Muscle of back (tissue), 11 donors: Measurements from ENCODE around the gene GBA2. TPM values are rescaled to one million over a fixed set of nuclear protein-coding genes. Genes with fewer than 3 reads are reported as not detected.

ENCODE experiments used
- DNase-seq, 3 donors: peaks; one replicate each; pipeline versions ENCODE4 v3.0.0 to v3.0.0-alpha.2; 2013
- polyA plus RNA-seq, 10 donors: library from polyadenylated mRNA; unstranded; fragments of 120-200 nt; gene quantifications; one replicate each; pipeline ENCODE4 v1.2.1, GENCODE V29; 2013; ENCODE audit not compliant: insufficient read length in 10 of 10

The GBA2 gene
- polyA plus RNA-seq, 10 donors: 41.8 to 88.0 (median 62.3) TPM

DNA sequence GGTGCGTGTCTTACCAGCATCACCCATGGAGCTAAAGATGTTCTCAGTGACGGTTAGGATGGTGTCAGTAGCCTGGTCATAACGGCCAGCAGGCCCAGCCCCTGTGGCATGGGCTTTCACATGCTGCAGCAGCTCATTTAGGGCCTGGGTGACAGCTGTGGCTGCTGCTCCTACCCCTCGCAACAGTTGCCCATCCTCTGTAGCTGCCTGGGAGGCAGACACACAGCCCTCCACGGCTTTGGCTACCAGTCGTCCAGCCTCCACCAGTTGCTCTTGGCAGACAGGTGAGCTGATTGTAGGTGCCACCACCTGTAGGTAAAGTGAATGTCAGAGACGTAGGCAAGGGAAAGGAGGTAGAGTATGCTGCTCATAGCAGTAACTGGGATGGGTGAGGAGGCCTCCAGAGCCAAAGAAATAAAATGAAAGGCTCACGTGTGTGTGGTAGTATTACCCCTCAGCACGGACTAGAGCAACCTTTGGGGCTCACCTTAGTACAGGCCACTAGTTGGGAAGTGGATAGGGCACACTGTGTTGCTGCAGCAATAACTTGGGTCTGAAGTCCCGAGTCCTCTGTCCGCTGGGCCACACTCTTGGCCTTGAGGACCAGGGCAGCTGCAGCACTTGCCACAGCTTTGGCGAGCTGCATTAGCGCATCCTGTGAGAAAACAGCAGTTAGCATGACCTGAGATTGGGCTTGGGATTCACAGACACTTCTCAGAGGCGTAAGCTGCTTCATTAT is 31.7 kb downstream of the GBA2 start:
- no peak for DNase-seq

DNA sequence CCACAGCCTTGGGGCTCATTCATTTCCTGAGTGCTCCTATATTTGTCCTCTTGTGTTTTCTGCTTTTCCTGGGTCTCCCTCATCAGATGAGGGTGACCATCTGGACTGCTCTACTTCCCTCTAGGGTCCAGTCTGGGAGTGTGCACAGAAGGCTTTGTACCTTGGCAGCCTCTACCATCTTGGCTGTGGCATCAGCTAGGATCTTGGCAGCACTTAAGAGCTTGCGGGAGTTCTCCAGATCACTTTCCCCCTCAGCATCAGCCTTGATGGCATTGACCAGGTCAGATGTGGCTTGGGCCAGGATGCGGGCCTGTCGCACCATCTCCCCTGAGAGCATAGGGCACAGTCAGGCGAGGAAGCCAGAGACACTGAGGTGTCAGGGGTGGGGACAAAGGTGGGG is 32.8 kb downstream of the GBA2 start:
- no peak for DNase-seq

DNA sequence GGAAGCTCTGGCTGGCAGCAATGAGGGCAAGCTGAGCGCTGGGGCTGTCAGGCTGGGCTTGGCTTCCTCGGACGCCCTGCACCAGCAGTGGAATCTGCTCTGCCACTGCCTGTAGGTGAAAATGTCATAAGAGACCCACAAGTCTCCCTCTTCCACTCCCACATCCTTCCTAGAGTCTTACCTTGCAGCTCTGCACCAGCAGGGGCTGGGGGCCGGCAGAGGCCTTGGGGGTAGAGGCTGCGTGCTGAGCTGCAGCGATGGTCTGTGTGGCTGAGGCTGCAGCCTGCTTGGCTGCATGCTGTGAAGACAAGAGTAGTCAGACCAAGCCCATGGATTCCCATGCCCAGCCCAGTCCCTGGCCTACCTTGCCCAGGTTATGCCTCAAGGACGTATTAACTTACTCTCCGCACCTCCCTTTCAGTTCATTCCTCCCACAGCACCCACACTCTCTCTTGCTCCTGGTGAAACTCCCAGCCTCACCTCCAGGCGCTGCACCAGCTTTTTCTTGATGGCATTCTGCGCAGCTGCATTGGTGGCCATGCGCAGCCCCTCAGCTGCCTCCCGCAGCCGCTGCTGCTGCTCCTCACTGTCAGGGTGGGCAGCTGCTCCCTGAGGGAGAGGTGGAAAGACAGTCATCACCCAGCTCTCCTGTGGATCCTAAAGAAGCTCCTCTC is 34.3 kb downstream of the GBA2 start:
- DNase-seq: no peak

DNA sequence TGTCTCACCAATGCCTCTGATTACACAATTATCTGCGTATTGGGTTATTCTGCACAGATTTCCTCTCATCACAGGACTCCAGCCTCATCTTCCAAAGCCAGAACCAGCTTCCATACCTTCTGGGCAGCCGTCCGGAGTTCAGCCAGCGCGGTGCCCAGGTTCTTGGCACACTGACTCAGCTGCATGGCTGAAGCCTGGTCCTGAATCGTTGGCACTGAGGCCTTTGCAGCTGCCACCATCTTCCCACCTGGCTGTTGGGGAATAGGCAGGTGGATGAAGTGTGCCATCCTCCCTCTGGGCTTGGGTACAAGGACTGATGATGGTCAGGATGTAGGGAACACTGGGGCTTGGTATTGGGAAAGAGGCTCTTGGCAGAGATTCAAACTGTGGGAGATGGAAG is 34.9 kb downstream of the GBA2 start:
- DNase-seq: no peak

DNA sequence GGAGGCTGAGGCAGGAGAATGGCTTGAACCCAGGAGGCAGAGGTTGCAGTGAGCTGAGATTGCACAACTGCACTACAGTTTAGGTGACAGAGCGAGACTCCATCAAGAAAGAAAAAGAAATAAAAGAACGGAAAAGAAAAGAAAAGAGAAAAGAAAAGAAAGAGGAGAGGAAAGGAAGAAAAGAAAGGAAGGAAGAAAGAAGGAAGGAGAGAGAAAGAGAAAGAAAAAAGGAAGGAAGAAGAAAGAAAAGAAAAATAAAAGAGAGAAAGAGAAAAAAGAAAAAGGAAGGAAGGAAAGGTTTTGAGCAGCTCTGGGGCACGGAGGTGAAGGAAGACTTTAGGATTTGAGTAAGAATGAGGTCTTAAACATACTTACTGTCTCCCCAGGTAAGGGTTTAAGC is 35.5 kb downstream of the GBA2 start:
- no peak for DNase-seq

DNA sequence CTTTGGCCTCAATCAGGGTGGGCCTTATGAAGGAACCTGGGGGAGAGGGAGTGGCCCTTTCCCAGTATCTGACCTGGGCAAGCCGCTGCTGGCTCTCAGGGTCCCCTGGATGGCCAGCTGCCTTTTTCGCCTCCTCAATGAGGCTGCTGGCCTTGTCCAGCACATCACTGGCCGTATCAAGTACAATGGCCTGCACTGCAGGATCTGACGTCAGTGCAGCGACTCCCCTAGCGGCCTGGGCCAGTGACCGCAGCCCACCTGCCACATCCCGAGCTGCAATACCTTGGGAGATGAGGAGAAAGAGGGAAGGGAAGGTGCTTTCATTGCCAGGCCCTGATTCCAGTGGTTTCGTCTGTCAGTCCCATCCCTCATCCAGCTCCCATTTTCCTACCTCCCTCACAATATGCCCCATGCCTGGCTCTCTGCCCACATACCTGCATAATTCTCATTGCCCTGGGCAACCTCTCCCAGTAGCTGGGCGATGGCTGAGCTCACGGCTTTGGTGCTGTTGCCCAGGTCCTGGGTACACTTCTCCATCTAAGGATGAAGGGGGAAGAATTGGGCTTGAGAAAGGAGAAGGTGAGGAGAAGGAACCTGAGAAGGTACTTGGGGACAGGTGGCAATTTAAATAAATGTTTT is 36.1 kb downstream of the GBA2 start:
- DNase-seq: no peak

DNA sequence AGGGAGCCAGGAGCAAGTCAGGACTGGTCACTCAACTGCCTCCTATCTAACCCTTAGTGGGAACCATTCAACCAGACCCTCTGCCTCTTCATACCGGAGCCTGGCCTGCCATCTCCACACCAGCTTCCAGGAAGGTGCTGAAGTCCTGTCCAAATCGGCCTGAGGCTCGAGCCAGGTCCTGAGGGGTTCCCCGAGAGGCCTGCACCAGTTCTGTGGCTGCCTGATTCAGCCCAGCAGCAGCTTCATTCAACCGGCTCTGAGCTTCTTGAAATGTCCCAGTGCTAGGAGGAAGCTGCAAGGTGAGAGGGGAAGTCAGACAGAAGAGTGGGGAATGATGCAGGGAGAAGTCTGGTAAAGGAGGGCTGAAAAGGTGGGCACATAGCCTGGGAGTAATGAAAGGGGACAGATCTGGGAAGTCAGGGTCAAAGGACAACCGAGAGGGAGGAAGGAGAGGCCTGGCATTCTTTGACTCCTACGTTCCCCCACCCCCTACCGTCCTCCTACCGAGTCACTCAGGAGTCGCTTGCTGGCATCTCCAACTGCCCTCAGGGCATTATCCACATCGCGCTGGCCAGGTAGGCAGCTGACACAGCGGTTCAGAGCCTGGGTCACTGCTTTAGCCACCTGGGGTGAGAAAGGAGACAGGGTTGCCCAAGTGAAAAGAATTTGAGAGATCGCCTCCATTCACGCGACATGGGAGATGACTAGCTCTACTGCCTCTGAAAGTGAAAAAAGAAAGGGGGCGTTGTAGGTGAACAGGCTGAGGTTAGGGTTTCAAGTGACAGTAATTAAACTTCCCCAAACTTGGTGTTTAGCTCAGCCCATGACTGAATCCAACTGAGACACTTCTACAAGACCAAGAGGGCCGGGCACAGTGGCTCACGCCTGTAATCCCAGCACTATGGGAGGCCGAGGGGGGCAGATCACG is 37.3 kb downstream of the GBA2 start:
- DNase-seq: no peak

GRCh38 chr9:35710818-35711500 is 38.1 kb downstream of the GBA2 start:
- no peak for DNase-seq

DNA sequence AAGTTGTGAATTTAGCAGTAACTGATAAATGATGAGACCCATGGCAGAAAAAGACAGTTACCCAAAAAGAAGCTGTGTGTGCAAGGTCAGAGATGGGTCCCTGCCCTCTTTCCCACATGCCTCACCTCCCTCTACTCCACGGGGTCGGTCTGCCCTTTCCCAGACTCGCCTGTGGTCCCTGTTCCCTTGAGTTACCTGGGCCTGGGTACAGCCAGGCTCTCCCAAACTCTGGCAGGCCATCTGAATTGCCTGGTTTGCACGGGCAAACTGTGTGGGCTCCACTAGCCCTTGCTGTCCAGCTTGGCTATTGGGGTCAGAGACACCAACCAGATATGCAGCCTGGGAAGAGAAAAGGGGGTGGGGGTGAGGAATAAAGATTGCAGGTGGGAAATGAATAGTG is 40.9 kb downstream of the GBA2 start:
- no peak for DNase-seq

GRCh38 chr9:35706951-35707350 is 42.1 kb downstream of the GBA2 start:
- no peak for DNase-seq

DNA sequence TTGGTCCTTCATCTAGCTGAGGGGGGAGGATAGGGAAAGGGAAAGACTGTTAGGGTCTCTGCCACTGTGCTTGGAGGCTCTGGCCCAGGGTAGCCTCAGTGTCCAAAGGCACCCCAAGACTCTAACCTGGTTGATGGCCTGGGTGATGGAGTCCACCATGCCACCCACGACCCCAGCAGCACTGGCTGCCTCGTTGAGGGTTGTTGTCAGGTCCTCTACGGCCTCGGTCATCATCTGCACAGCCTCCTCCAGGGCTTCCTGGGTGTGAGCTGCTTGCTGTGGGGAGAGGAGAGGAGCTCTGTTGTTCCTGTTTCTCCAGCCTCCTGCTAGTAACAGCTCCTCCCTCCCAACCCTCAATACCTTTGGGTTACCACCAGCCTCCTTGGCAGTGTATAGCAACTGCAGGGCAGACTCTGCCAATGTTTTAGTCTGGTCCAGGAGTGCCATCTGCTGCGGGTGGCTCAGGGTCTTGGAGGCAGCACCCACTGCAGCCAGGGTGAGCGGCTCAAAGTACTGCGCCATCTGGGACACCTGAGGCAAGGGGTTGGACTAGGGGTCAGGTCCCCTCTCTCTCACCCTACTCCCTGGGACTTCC is 43.1 kb downstream of the GBA2 start:
- DNase-seq: no peak

DNA sequence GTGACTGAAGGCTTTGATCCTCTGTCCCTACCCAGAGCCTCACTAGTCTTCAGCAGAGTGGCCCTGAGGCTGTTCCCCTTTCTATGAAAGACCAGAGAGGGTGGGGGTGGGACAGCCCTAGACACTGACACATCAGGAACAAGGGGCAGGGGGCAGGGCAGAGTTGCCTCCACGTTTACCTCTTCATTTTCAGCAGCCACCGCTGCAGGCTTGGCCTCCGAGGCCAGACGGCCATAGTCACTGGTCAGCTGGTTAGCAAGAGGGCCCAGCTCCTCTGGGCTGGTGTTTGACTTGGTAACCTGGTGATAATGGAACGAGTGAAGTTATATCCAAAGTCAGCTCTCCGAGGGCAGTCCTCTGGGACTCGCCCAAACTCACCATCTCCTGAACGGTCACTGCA is 43.7 kb downstream of the GBA2 start:
- DNase-seq: no peak

DNA sequence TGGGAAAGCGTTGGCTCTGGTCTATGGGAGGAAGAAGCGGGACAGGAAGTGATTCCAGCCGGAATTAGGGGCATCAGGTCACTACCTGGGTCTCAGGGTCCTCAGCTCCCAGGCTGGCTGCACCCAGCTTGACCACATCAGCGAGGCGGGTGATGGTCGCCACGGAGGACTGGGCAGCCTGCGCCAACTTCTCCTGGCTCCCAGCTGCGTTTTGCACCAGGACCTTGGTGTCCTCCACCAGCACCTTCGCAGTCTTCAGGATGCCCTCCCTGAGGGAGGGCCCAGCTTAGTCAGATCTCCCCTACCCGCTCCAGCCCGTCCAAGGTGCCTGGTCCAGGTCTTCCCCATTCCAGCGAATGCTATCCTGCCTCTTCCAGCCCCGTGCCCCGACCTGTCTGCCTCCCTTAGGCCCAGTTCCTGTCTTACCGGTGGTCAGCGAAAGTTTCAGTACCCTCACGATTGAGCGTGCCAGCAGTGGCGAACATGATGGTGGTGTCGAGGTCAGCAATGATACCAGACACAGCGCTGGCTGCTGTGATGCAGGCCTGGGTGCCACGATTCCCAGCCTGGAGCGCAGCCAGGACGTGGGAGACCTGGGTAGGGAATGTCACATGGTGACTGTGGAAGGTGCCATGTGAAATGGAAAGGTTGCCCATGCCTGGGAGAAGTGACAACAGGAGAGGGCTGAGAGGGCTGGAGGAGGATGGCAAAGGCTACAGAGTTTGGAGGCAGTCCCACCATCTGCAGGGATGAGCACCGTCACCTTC is 44.9 kb downstream of the GBA2 start:
- no peak for DNase-seq

DNA sequence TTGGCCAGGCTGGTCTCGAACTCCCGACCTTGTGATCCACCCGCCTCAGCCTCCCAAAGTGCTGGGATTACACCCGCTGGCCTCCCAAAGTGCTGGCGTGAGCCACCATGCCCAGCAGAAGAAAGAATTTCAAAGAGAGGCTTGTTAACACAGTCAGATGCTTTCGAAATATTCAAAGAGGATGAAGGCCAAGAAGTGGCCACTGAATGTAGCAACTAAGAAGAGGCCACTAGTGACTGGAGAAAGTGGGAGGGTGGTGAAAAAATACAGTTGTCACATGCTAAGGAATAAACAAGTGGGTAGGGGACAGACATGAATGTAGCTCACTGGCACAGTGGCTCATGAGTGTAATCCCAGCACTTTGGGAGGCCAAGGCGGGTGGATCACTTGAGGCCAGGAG is 46.3 kb downstream of the GBA2 start:
- DNase-seq: no peak

- no peak for DNase-seq
Measured at GRCh38 chr9:35700942-35701341, 48.1 kb downstream of the GBA2 start.

DNA sequence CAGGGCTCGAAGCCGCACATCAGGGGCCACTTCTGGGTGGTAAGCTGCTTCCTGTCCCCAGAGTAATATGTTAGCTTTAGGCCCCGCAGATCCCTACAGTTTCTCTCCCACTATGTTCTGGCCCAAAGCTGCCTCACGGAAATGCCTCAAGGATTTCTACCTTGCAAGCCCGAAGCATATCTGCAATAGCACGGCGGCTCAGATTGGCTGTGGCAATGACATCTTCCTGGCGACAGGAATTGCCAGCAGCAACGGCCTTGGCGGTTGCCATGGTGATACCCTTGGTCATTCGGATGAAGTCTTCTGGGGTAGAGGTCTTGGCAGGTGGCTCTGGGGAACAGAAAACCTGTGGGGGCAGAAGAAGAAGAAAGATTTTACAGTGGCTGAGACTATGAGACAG is 49.0 kb downstream of the GBA2 start:
- no peak for DNase-seq

DNA sequence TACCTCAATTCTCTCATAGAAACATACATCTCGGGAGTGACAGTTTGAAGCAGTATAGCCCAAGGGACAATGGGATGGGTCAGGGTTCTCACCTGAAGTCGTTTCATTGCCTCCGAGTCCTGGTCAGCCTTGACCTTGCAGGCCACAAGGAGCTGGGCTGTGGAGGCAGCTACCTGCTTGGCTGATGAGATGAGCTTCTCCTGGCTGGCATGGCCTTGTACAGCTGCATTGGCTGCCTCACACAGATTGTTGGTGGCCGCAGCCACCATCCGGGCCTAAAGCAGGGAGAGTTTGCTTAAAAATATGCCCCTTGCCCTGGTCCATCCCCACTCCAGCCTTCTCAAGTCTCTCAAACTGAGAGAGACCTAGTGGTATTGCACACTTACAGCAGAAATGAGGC is 50.8 kb downstream of the GBA2 start:
- DNase-seq: no peak

DNA sequence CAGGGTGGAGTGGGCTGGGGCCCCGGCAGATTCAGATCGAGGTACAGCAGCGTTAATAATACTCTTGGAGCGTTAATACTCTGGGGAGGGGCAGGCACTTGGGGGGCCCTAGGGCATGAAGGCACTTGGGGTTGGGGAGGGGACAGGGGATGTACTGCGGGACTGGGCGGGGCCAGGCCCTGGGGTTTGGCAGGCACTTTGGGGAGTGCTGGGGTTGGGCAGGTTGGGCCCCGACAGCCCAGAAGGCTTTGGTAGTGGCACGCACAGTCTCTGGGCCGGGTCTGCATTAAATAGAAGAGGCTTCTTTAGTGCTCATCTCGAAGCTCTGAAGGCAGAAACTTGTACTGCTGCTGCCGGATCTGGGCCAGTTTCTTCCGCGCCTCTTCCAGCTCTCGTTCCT is 51.5 kb downstream of the GBA2 start:
- no peak for DNase-seq

DNA sequence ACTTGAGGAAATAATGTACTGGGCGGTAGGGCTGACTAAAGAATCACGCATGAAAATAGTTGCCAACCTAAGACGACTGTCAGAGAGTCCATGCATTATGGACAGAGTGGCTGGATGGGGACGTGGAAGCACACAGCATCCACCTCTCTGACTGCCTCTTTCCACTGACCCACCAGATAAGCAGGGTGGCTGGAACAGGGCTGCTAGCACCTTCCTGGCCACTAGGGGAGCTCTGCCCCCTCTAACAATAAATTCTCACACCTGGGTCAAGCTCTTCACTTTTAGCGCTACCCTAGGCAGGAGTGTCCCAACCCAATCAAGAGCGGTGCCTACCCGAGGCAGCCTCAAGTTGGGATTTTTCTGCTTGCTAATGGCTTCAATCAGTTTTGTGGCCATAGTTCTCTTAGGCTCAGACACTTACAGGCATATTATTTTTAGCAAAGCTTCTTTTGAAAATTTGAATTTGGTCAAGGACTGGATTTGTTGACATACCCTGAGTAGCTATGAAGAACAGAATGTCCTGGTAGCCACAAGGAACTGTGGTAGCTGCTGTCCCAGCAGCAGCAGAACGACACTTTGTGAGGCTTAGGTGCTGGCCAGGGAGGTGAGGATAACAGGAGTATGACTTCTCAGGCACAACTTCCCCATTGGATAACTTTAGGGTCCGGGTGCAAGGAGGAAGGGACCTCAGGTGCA is 52.4 kb downstream of the GBA2 start:
- peak in 2 of 3 donors; percentile 35 to 58 for DNase-seq

- no peak for DNase-seq
Measured at GRCh38 chr9:35695943-35696401, 53.1 kb downstream of the GBA2 start.
